ENCODE data around the gene ANAPC4. TPM values are rescaled to one million over a fixed set of nuclear protein-coding genes. Genes with fewer than 3 reads are reported as not detected.

Gene ANAPC4
- total RNA-seq, 1 donor from 2014 or later = 33.8 TPM

- Histone ChIP-seq H3K36me3 (peaks cover 44% of the 10 kb centered on the region), H3K27ac (no peak overlapping the region), H3K9me3 (no peaks in the 10 kb centered on the region), H3K4me1 (peaks cover 23% of the 10 kb centered on the region), H3K27me3 (ENCODE audit: low read depth) (no peaks in the 10 kb centered on the region), H3K4me3 (no peak overlapping the region)
- ATAC-seq (no peak), DNase-seq (no peak)
- TF ChIP-seq CTCF (IDR thresholded peaks at IDR 0.05) = no peak
- intact Hi-C loops (cut with DNase I) = no loop called here
Measured at GRCh38 chr4:25379591-25379990, 2.5 kb downstream of the ANAPC4 start.

GRCh38 chr4:25383647-25384046, 6.6 kb downstream of the ANAPC4 start:
- intact Hi-C loops (cut with DNase I) = no loop called here
- peaks cover 71% of the 10 kb centered on the region for H3K36me3 ChIP-seq
- H3K27ac ChIP-seq = no peak overlapping the region
- no peak for DNase-seq
- peaks cover 10% of the 10 kb centered on the region for H3K4me1 ChIP-seq
- no peaks in the 10 kb centered on the region for H3K27me3 ChIP-seq (ENCODE audit: low read depth)
- ATAC-seq = no peak
- no peak overlapping the region for H3K4me3 ChIP-seq
- TF ChIP-seq CTCF (IDR thresholded peaks at IDR 0.05) = no peak
- no peaks in the 10 kb centered on the region for H3K9me3 ChIP-seq

- no peak for DNase-seq
- H3K27me3 ChIP-seq (ENCODE audit: low read depth) = no peaks in the 10 kb centered on the region
- H3K36me3 ChIP-seq = peaks cover 86% of the 10 kb centered on the region
- TF ChIP-seq CTCF (IDR thresholded peaks at IDR 0.05) = no peak
- no peaks in the 10 kb centered on the region for H3K4me1 ChIP-seq
- intact Hi-C loops (cut with DNase I) = no loop called here
- ATAC-seq = no peak
- H3K9me3 ChIP-seq = no peaks in the 10 kb centered on the region
- H3K27ac ChIP-seq = no peak overlapping the region
- H3K4me3 ChIP-seq = no peak overlapping the region
Measured at GRCh38 chr4:25386926-25387325, 9.9 kb downstream of the ANAPC4 start.

GRCh38 chr4:25397305-25397704, 20.2 kb downstream of the ANAPC4 start:
- H3K36me3 ChIP-seq = peaks cover 100% of the 10 kb centered on the region
- intact Hi-C loops (cut with DNase I) = no loop called here
- H3K4me3 ChIP-seq = no peak overlapping the region
- H3K4me1 ChIP-seq = no peaks in the 10 kb centered on the region
- H3K27me3 ChIP-seq (ENCODE audit: low read depth) = no peaks in the 10 kb centered on the region
- H3K27ac ChIP-seq = no peak overlapping the region
- DNase-seq = no peak
- H3K9me3 ChIP-seq = peaks cover 7% of the 10 kb centered on the region
- ATAC-seq = no peak
- no peak for TF ChIP-seq CTCF (IDR thresholded peaks at IDR 0.05)

- Histone ChIP-seq H3K4me3 (no peak overlapping the region), H3K9me3 (peaks cover 7% of the 10 kb centered on the region), H3K27me3 (ENCODE audit: low read depth) (no peaks in the 10 kb centered on the region), H3K4me1 (no peaks in the 10 kb centered on the region), H3K36me3 (peaks cover 100% of the 10 kb centered on the region), H3K27ac (no peak overlapping the region)
- intact Hi-C loops (cut with DNase I) = no loop called here
- ATAC-seq (no peak), DNase-seq (no peak)
- TF ChIP-seq CTCF (IDR thresholded peaks at IDR 0.05) = no peak
Measured at GRCh38 chr4:25399510-25399909, 22.4 kb downstream of the ANAPC4 start.

- DNase-seq (no peak), ATAC-seq (peak in 1 of 2 donors; percentile 56)
- Histone ChIP-seq H3K27me3 (ENCODE audit: low read depth) (no peaks in the 10 kb centered on the region), H3K9me3 (peaks cover 7% of the 10 kb centered on the region), H3K27ac (no peak overlapping the region), H3K4me3 (no peak overlapping the region), H3K36me3 (peaks cover 100% of the 10 kb centered on the region), H3K4me1 (no peaks in the 10 kb centered on the region)
- intact Hi-C loops (cut with DNase I) = no loop called here
- TF ChIP-seq CTCF (IDR thresholded peaks at IDR 0.05) = no peak
Measured at GRCh38 chr4:25401066-25401465, 24.0 kb downstream of the ANAPC4 start.
